ENCODE data around the gene ZNF836. TPM values are rescaled to one million over a fixed set of nuclear protein-coding genes. Genes with fewer than 3 reads are reported as not detected.

ZNF836 gene
- total RNA-seq, 1 donor from 2014 or later, result 4.8 TPM

- Histone ChIP-seq H3K4me3 (ENCODE audit: low read depth, low read length) (peak overlapping the region; percentile 96), H3K27me3 (ENCODE audit: control insufficient read depth, insufficient read depth, low read length) (no peaks in the 10 kb centered on the region), H3K36me3 (ENCODE audit: control insufficient read depth, insufficient read depth, low read length) (no peaks in the 10 kb centered on the region)
- TF ChIP-seq CTCF (IDR thresholded peaks at IDR 0.05; ENCODE audit: insufficient read depth, low read length, poor library complexity, severe bottlenecking), result no peak
- DNase-seq (ENCODE audit: low read depth), result no peak
Measured at GRCh38 chr19:52190487-52191293, 19.3 kb upstream of the ZNF836 start.

- Histone ChIP-seq H3K4me3 (ENCODE audit: low read depth, low read length) (peak within 1 kb of the TSS; percentile 96), H3K36me3 (ENCODE audit: control insufficient read depth, insufficient read depth, low read length) (no peaks in the 10 kb centered on the region), H3K27me3 (ENCODE audit: control insufficient read depth, insufficient read depth, low read length) (no peaks in the 10 kb centered on the region)
- no peak for TF ChIP-seq CTCF (IDR thresholded peaks at IDR 0.05; ENCODE audit: insufficient read depth, low read length, poor library complexity, severe bottlenecking)
- peak; percentile 100 for DNase-seq (ENCODE audit: low read depth)
Measured at GRCh38 chr19:52189735-52190486, 18.5 kb upstream of the ZNF836 start, which contains the start of gene PPP2R1A. TSS of gene PPP2R1A (plus strand) at chr19:52190052. CDS start at chr19:52190097, 45 bp downstream.

GRCh38 chr19:52188822-52189734 is 17.7 kb upstream of the ZNF836 start:
- Histone ChIP-seq H3K27me3 (ENCODE audit: control insufficient read depth, insufficient read depth, low read length) (no peaks in the 10 kb centered on the region), H3K4me3 (ENCODE audit: low read depth, low read length) (peak overlapping the region; percentile 32), H3K36me3 (ENCODE audit: control insufficient read depth, insufficient read depth, low read length) (no peaks in the 10 kb centered on the region)
- no peak for DNase-seq (ENCODE audit: low read depth)
- no peak for TF ChIP-seq CTCF (IDR thresholded peaks at IDR 0.05; ENCODE audit: insufficient read depth, low read length, poor library complexity, severe bottlenecking)

- TF ChIP-seq CTCF (IDR thresholded peaks at IDR 0.05; ENCODE audit: insufficient read depth, low read length, poor library complexity, severe bottlenecking), result no peak
- no peaks in the 10 kb centered on the region for H3K27me3 ChIP-seq (ENCODE audit: control insufficient read depth, insufficient read depth, low read length)
- no peaks in the 10 kb centered on the region for H3K36me3 ChIP-seq (ENCODE audit: control insufficient read depth, insufficient read depth, low read length)
- DNase-seq (ENCODE audit: low read depth), result no peak
- H3K4me3 ChIP-seq (ENCODE audit: low read depth, low read length), result no peak overlapping the region
Measured at GRCh38 chr19:52187407-52187806, 16.0 kb upstream of the ZNF836 start.

- DNase-seq (ENCODE audit: low read depth), result no peak
- Histone ChIP-seq H3K4me3 (ENCODE audit: low read depth, low read length) (no peak overlapping the region), H3K27me3 (ENCODE audit: control insufficient read depth, insufficient read depth, low read length) (no peaks in the 10 kb centered on the region), H3K36me3 (ENCODE audit: control insufficient read depth, insufficient read depth, low read length) (no peaks in the 10 kb centered on the region)
- TF ChIP-seq CTCF (IDR thresholded peaks at IDR 0.05; ENCODE audit: insufficient read depth, low read length, poor library complexity, severe bottlenecking), result no peak
Measured at GRCh38 chr19:52176574-52176973, 5.2 kb upstream of the ZNF836 start.

All from kidney epithelial cell (primary cell).